SH-SY5Y (cell line): ENCODE data around the gene PPP3R2.

Source experiments
- GATA2 ChIP-seq: IDR thresholded peaks from 2 replicates; pipeline ENCODE4 v1.6.1; 2011; ENCODE audit warnings: mild to moderate bottlenecking, low read depth, low read length
- GATA3 ChIP-seq: IDR thresholded peaks from 2 replicates; pipeline ENCODE4 v1.6.1; 2011; ENCODE audit warnings: low read depth, mild to moderate bottlenecking, low read length, moderate library complexity

PPP3R2 gene

GRCh38 chr9:101601904-101602765 is 7.4 kb upstream of the PPP3R2 start:
- TF ChIP-seq GATA2 (no peak), GATA3 (no peak)

DNA sequence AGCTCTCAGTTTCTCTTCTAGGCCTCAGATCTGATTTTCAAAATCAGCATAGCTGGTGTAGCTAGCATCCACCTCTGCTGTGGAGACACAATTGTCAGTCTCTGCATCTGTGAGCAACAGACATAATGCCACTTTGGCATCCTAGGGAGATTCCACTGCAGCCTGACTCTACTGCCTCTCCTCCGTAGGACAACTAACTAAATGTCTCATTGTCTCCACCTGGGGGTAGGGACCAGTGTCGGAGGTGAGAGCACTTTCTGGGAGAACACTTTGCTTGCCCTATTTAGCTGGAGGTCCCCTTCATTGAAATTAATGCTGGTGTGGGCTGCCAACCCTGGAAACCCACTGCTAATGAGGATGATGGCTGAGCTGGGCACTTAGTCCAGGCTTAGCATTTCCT is 1.4 kb downstream of the PPP3R2 start:
- TF ChIP-seq GATA2 = no peak
- no peak for TF ChIP-seq GATA3

- TF ChIP-seq GATA3 = no peak
- no peak for TF ChIP-seq GATA2
Observed at GRCh38 chr9:101592788-101593187, 2.0 kb downstream of the PPP3R2 start.

DNA sequence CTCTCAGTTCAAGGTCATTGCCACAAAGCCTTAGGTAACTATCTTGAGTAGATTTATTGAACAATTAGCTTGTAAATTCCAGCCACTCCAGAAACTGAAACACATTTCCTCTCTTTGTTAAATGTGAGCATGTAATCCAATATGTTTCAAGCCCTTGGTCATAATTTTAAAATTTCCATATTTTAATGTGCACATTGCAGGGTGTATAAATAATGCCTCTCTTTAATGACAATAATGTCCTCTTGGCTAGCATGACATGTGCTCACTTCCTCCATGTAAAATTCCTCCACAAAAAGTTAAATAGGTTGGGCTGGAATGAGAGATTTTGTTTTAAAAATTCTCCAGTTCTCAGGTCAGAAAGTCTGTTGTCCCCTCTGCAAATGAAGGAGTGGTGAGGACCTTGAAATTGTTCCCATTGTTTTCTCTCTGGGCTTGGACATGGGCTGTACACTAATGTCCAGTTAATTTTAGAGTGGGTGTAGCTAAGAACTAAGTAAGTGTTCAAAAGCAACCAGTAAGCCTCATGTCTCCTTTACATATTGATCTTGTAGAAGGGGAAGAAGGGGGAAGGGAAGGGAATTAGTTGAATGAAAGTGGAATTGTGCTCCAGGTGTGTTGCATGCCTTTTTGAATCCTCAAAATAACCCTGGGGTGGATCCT is 2.9 kb downstream of the PPP3R2 start:
- TF ChIP-seq GATA3 = no peak
- no peak for TF ChIP-seq GATA2

DNA sequence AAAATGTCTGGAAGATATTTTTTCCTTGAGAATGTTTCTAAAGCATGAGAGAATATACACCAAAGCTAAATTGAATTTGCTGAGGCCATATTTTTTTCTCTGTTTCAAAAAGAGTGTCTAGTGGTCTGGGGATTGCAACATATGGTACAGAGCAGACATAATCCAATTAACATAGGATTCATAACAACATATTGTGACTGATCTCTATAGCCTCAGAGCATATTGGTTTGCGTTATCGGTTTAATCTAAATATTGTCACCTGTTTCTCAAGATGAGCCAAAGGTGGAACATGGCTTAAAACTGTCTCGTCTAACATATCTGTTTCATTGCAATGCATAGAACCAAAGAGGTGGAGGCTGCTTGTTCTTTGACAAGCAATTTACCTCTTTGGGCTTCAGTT is 3.9 kb downstream of the PPP3R2 start:
- TF ChIP-seq GATA2 (no peak), GATA3 (no peak)

- TF ChIP-seq GATA2 = no peak
- no peak for TF ChIP-seq GATA3
Observed at GRCh38 chr9:101587332-101588043, 7.3 kb downstream of the PPP3R2 start.

DNA sequence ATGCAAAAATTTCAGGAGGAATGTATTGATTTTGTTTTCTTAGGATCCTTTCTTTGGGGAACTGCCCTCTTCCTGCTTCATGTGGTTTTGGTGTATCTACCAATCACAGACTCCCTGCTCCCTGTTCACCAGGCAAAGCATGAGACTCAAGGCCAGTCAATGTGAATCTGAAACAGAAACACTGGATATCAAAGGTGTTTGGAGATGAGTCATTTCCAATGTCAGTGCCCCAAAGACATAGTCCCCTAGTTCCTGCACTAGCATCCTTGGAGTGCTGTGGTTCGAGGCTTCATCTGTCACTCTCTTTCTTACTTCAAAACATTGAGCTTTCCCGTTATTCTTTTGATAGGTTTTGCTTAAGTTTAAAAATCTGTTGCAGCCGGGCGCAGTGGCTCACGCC is 8.1 kb downstream of the PPP3R2 start:
- TF ChIP-seq GATA3 (no peak), GATA2 (no peak)

DNA sequence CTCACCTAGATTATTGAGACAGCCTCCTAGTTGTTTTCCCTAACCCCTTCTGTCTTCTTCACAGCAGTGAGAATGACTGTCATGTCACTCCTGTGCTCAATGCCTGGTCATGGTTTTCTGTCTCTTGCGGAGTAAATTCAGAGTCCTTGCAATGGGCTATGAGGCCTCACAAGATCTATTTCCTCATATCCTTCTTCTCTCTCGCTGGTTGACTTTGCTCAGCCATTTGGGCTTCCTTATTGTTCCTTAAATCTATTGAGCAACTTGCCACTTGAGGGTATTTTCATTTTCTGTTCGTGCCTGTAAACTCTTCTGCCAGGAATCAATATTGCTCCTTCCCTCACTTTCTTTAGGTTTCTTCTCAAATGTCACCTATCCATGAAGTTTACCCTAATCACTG is 9.0 kb downstream of the PPP3R2 start:
- TF ChIP-seq GATA3 (no peak), GATA2 (no peak)

DNA sequence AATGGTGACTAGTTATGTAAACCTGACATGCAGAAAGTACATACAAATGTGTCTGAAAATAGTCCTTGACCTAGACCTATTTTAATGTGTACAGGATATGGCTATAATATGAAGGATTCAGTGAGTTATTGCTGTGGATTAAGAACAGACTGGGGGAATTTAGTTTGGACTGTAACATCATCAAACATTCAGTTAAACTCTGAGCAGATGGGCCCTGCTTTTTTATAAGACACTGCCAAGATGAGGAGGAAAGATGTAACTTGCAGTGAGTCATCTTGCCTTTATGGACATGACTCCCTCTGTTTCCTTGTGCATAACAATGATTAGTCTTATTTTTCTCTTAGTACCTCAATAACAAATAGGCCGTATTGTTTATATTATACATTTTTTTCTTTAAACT is 12.2 kb downstream of the PPP3R2 start:
- no peak for TF ChIP-seq GATA2
- no peak for TF ChIP-seq GATA3

DNA sequence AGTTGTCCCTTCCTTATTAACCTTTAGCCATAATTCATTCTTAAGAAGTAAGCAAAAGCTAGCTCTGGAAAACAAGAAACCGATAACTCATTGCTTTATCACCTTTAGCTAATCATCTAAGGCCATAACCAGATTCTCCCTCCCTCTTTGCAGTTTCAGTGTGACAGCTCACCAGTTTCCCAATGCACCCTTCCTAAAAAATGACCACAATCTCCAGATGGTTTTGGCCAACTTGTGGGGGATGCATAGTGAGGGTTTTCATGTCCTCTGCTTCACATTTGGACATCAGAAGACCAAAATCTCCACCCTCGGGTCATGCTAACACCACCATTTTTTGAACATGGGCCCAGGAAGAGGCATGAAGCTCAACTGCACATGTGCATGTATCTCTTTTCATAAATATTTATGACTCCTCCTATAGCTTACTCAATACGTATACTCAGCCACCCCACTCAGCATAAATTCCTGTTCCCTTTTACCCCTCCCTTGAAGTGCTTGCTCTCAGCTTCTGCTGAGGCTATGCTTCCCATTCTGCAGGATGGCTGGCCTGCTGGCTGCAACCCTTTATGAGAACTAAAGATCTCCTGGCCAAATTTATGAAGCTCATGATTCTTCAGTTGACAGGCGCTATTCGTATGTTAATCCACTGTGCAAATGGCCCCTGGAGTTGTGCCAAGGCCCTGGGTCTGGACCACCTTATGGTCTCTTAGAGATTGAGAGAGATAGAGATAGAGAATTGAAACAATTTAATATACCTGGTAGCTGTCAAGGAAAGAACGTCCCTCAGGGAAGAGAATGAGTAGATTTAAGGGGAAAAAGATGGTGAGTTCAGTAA is 14.8 kb downstream of the PPP3R2 start:
- no peak for TF ChIP-seq GATA2
- no peak for TF ChIP-seq GATA3

DNA sequence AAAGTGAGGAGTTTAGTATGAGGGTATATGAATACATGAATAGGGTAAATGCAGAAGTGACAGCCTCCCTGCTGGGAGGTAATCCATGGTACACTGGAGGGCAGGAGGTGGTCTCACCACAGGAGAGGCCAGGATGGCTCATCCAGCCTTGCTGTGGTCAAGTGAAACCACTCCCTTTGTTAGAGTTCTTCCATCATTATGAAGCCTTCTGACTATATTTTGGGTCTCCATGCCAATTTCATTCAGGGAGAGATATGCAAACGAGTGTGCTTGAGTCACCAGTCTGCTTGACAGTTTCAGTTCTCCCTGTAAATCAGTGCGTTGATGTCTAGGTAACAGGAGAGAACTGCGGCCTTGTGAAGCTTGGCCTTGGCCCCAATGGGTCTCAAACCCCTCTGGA is 16.4 kb downstream of the PPP3R2 start:
- TF ChIP-seq GATA2 = no peak
- TF ChIP-seq GATA3 = no peak

GRCh38 chr9:101574731-101575333 is 19.9 kb downstream of the PPP3R2 start:
- no peak for TF ChIP-seq GATA2
- TF ChIP-seq GATA3 = no peak

DNA sequence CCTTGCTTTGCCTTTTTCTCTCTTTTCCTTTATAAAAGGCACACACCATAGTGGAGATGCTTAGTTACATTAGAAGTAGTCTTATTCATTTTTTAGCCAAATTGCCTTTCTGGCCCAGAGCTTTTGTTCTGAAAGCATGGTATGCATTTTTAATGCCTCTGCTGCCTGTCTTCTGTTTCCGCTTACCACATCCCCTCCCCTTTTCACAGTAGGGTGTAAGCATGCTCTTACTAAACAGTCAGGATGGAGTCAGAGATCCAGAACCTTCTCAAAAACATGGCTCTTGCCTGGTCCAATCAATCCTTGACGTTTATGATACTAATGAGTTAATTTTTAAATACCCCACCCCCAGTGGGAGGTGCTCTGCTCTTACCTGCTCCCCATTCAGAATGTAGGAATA is 22.5 kb downstream of the PPP3R2 start:
- TF ChIP-seq GATA2 = no peak
